HUES64 (cell line): ENCODE measurements around the gene TJP2.
A peak's percentile ranks its signal among the peaks of the same experiment; 100 is the strongest.

Source experiments
- H3K27ac ChIP-seq: 2 replicates; pipeline ENCODE4 v1.7.0; 2013; ENCODE audit warnings: low read depth, low read length, inconsistent platforms
- H3K27me3 ChIP-seq: 2 replicates; pipeline ENCODE4 v1.6.1; 2013; ENCODE audit warnings: mild to moderate bottlenecking, low read length; ENCODE audit not compliant: insufficient read depth
- H3K36me3 ChIP-seq: 2 replicates; pipeline ENCODE4 v1.6.1; 2013; ENCODE audit warnings: mild to moderate bottlenecking, low read length; ENCODE audit not compliant: insufficient read depth
- H3K4me1 ChIP-seq: 2 replicates; pipeline ENCODE4 v1.6.1; 2013; ENCODE audit warnings: mild to moderate bottlenecking, low read length, moderate library complexity; ENCODE audit not compliant: insufficient read depth
- H3K4me3 ChIP-seq: 2 replicates; pipeline ENCODE4 v1.5.1; 2013; ENCODE audit warnings: mild to moderate bottlenecking, low read length, moderate library complexity
- H3K9ac ChIP-seq: 2 replicates; pipeline ENCODE4 v1.6.1; 2013; ENCODE audit warnings: mild to moderate bottlenecking, low read depth, low read length
- H3K9me3 ChIP-seq: 2 replicates; pipeline ENCODE4 v1.6.1; 2013; ENCODE audit warnings: low read depth, low read length; ENCODE audit not compliant: insufficient read depth
- WGBS: fragments of 150-250, 120-280 bp; methylation state at CpG from one replicate; pipeline ENCODE4 v1.1.7; 2013; ENCODE audit warnings: missing lambda C conversion rate; 5-methylcytosine and 5-hydroxymethylcytosine counted together

Gene TJP2

GRCh38 chr9:69141851-69142250 is 32.2 kb upstream of the TJP2 start:
- Histone ChIP-seq H3K9ac (no peak overlapping the region), H3K4me1 (no peaks in the 10 kb centered on the region; the same call in 1 of the 2 replicates), H3K36me3 (peaks cover 7% of the 10 kb centered on the region), H3K4me3 (no peak overlapping the region), H3K9me3 (no peaks in the 10 kb centered on the region), H3K27ac (no peak overlapping the region), H3K27me3 (no peaks in the 10 kb centered on the region)
- WGBS, result 95% methylated on average over 5 of the region's 5 CpGs

- Histone ChIP-seq H3K9ac (no peak overlapping the region), H3K4me1 (no peaks in the 10 kb centered on the region; the same call in 1 of the 2 replicates), H3K9me3 (no peaks in the 10 kb centered on the region), H3K4me3 (no peak overlapping the region), H3K36me3 (no peaks in the 10 kb centered on the region), H3K27ac (no peak overlapping the region), H3K27me3 (no peaks in the 10 kb centered on the region)
- 98% methylated on average over 1 of the region's 1 CpG for WGBS
Observed at GRCh38 chr9:69143291-69143690, 30.8 kb upstream of the TJP2 start.

DNA sequence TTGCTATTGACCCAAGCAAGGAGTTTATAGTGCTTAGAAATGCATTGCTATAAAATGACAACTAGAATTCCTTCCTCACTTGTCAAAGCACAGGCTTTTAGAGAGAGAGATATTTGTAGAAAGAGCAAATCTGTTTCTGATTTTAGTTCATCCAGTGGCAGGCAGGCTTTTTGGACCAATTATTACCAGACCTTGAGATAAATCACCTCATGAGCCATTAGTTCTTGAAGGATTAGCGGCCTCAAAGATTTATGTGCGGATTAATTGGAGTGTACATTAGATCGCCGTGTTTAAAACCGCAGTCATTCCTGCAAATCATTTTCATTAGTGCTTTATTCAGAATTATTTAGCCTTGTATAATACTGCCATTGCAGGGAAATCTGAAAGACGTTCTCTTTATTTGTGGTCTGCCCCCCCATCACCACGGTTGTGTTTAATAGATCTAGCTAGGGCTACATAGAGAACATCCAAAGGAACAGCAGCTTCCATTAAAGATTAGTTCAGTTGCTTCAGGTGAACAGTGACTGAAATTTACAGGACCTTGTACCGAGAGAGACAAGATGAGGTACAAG is 28.8 kb upstream of the TJP2 start:
- H3K27ac ChIP-seq, result no peak overlapping the region
- no peaks in the 10 kb centered on the region for H3K36me3 ChIP-seq
- no peak overlapping the region for H3K9ac ChIP-seq
- no peak overlapping the region for H3K4me3 ChIP-seq
- no peaks in the 10 kb centered on the region for H3K9me3 ChIP-seq
- H3K4me1 ChIP-seq, result peaks cover 9% of the 10 kb centered on the region; the same call in 1 of the 2 replicates
- H3K27me3 ChIP-seq, result no peaks in the 10 kb centered on the region
- WGBS, result 97% methylated on average over 8 of the region's 8 CpGs

DNA sequence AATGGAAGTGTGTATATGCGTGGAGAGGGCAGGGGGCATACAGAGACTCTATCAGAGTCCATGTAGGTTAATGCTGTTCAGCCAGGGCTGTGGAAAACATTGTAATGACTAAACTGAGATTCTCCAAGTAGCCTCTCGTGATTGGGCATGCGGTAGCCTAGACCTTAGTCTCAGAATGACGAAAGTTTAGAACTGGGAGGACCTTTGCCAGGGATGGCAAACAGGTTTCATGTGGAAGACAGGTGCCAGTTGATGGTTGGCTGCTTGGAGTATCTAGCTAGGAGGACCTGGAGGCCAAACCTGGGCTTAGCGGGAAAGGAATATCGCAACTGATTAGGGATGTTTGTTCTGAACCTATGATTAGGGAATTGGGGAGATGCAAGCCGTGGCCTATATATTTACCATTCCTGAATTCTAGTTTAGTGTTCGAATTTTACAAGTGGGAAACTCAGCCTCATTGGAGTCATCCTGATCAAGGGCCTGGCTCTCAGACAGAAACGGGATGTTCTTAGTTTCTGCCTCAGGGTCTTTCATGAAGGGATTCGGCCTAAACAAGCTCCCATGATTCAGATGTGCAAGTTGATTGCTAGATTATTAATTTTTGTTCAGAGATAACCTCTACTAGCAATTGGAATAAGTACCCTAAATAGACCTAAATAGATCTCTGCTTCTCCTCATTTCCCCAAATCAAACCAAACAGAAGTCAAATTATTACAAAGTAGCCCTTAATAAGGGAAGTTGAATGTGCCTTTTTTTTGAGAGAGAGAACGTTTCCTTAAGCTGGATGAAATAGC is 26.8 kb upstream of the TJP2 start:
- Histone ChIP-seq H3K4me3 (no peak overlapping the region), H3K9me3 (no peaks in the 10 kb centered on the region), H3K27me3 (no peaks in the 10 kb centered on the region), H3K36me3 (peaks cover 16% of the 10 kb centered on the region), H3K27ac (no peak overlapping the region), H3K9ac (no peak overlapping the region), H3K4me1 (peaks cover 9% of the 10 kb centered on the region; the same call in 1 of the 2 replicates)
- WGBS, result 94% methylated on average over 10 of the region's 11 CpGs

DNA sequence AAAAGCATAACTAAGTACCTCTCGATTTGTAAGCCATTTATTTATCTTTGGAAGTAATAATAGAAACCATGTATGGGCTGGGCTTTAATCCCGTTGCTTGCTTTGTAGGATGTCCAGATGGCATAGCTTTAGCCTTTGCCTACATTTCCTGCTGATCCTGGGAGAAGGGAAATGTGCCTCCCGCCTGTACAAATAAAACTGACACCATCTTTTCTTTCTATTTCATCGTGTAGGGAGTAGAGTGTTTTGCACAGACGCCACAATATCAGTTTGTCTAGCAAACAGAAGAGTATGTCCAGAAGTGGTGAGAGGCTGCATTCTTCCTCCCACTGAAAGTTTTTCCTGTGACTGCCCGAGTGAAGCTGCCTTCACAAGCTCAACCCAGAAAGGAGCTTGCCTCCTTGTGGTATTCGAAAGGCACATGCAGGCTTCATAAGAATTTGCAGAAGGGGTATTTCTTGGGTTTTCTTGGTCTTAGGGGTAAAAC is 24.7 kb upstream of the TJP2 start:
- Histone ChIP-seq H3K36me3 (peaks cover 20% of the 10 kb centered on the region), H3K9me3 (no peaks in the 10 kb centered on the region), H3K4me1 (peaks cover 9% of the 10 kb centered on the region; the same call in 1 of the 2 replicates), H3K9ac (no peak overlapping the region), H3K27me3 (no peaks in the 10 kb centered on the region), H3K27ac (no peak overlapping the region), H3K4me3 (no peak overlapping the region)
- 89% methylated on average over 6 of the region's 7 CpGs for WGBS

DNA sequence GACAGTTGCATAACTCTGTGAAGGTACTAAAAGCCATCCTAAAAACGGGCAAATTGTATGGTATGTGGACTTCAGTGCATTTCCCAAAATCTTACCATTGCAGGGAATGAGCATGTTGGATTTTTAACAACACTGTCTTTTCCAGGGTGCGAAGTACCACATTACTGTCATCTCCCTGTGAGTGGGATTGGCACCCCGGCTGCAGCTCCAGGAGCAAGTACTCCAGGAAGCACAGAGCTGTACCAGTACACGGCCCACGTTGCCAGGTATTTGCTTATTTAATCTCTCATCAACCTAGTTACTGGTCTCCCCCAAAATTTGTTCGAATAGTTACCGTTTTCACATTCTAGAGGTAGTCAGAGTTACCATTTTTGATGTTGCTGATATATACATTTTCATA is 22.6 kb upstream of the TJP2 start:
- Histone ChIP-seq H3K27me3 (no peaks in the 10 kb centered on the region), H3K9me3 (no peaks in the 10 kb centered on the region), H3K4me3 (no peak overlapping the region), H3K36me3 (peaks cover 20% of the 10 kb centered on the region), H3K9ac (no peak overlapping the region), H3K4me1 (peaks cover 16% of the 10 kb centered on the region), H3K27ac (no peak overlapping the region)
- WGBS, result 94% methylated on average over 5 of the region's 7 CpGs

GRCh38 chr9:69153707-69154521 is 20.2 kb upstream of the TJP2 start:
- 86% methylated on average over 9 of the region's 9 CpGs for WGBS
- no peak overlapping the region for H3K27ac ChIP-seq

GRCh38 chr9:69155341-69156030 is 18.6 kb upstream of the TJP2 start:
- no peaks in the 10 kb centered on the region for H3K27me3 ChIP-seq
- H3K27ac ChIP-seq, result 0 out of 2 replicates have a peak overlapping the region, but pooled peaks have one; percentile 17
- H3K9me3 ChIP-seq, result no peaks in the 10 kb centered on the region
- peaks cover 6% of the 10 kb centered on the region for H3K4me1 ChIP-seq
- WGBS, result 50% methylated on average over 8 of the region's 8 CpGs
- no peak overlapping the region for H3K4me3 ChIP-seq
- no peak overlapping the region for H3K9ac ChIP-seq
- peaks cover 18% of the 10 kb centered on the region for H3K36me3 ChIP-seq

More at GRCh38 chr9:69153707-69154521, 20.2 kb upstream of the TJP2 start:
- Histone ChIP-seq H3K4me3 (no peak overlapping the region), H3K36me3 (peaks cover 20% of the 10 kb centered on the region), H3K27me3 (no peaks in the 10 kb centered on the region), H3K9ac (no peak overlapping the region), H3K9me3 (no peaks in the 10 kb centered on the region), H3K4me1 (peaks cover 13% of the 10 kb centered on the region)

GRCh38 chr9:69157751-69158466 is 16.2 kb upstream of the TJP2 start:
- Histone ChIP-seq H3K27me3 (no peaks in the 10 kb centered on the region), H3K9me3 (no peaks in the 10 kb centered on the region), H3K36me3 (no peaks in the 10 kb centered on the region), H3K4me3 (no peak overlapping the region), H3K9ac (no peak overlapping the region), H3K27ac (no peak overlapping the region), H3K4me1 (peaks cover 6% of the 10 kb centered on the region)
- WGBS, result 90% methylated on average over 8 of the region's 8 CpGs

- Histone ChIP-seq H3K27ac (no peak overlapping the region), H3K27me3 (no peaks in the 10 kb centered on the region), H3K4me3 (no peak overlapping the region), H3K9ac (no peak overlapping the region), H3K9me3 (no peaks in the 10 kb centered on the region), H3K36me3 (no peaks in the 10 kb centered on the region), H3K4me1 (peaks cover 6% of the 10 kb centered on the region)
- WGBS, result 93% methylated on average over 3 of the region's 3 CpGs
Observed at GRCh38 chr9:69158471-69158870, 15.6 kb upstream of the TJP2 start.
